Endothelial cell (in vitro differentiated cells): ENCODE data around the gene TMEM19. TPM values are rescaled to one million over a fixed set of nuclear protein-coding genes. Genes with fewer than 3 reads are reported as not detected.
A peak's percentile ranks its signal among the peaks of the same experiment; 100 is the strongest.

Experiments used
- DNase-seq: peaks from one replicate; pipeline ENCODE4 v3.0.0; 2021; ENCODE audit warnings: low spot score
- H3K27ac Mint-ChIP-seq: one replicate; pipeline ENCODE4 v1.8.0; 2021; ENCODE audit warnings: mixed read lengths, inconsistent platforms; ENCODE audit not compliant: unreplicated experiment
- H3K27me3 Mint-ChIP-seq: one replicate; pipeline ENCODE4 v1.8.0; 2021; ENCODE audit warnings: mild to moderate bottlenecking, moderate library complexity, mixed read lengths, inconsistent platforms; ENCODE audit not compliant: unreplicated experiment
- H3K36me3 Mint-ChIP-seq: one replicate; pipeline ENCODE4 v1.8.0; 2021; ENCODE audit warnings: mild to moderate bottlenecking, low read depth, mixed read lengths, inconsistent platforms; ENCODE audit not compliant: unreplicated experiment
- H3K4me1 Mint-ChIP-seq: one replicate; pipeline ENCODE4 v1.8.0; 2021; ENCODE audit warnings: mild to moderate bottlenecking, mixed read lengths, inconsistent platforms; ENCODE audit not compliant: unreplicated experiment
- H3K4me3 Mint-ChIP-seq: one replicate; pipeline ENCODE4 v1.8.0; 2021; ENCODE audit warnings: mild to moderate bottlenecking, mixed read lengths, inconsistent platforms; ENCODE audit not compliant: unreplicated experiment
- H3K9me3 Mint-ChIP-seq: one replicate; pipeline ENCODE4 v1.8.0; 2021; ENCODE audit warnings: mixed read lengths, inconsistent platforms; ENCODE audit not compliant: unreplicated experiment
- CTCF ChIP-seq: fragments of 200-600 bp; sonication (generic); IDR thresholded peaks from one replicate; pipeline ENCODE4 v1.5.0; 2021; ENCODE audit warnings: antibody characterized with exemption; ENCODE audit not compliant: unreplicated experiment
- total RNA-seq: library from RNA; stranded (reverse); fragmentation: NEBNext Ultra II Directional; extraction: Animal tissue kit (Norgen Biotek cat#: 25700); gene quantifications from one replicate; pipeline ENCODE4 v1.2.1, GENCODE V29; 2021; ENCODE audit not compliant: unreplicated experiment

TMEM19 gene
- total RNA-seq, 1 donor from 2014 or later: 22.0 TPM

- no peaks in the 10 kb centered on the region for H3K36me3 Mint-ChIP-seq
- H3K4me1 Mint-ChIP-seq: no peaks in the 10 kb centered on the region
- H3K4me3 Mint-ChIP-seq: no peak overlapping the region
- peak overlapping the region; percentile 2 for H3K27ac Mint-ChIP-seq
- H3K27me3 Mint-ChIP-seq: no peaks in the 10 kb centered on the region
- H3K9me3 Mint-ChIP-seq: no peaks in the 10 kb centered on the region
- no peak for TF ChIP-seq CTCF
- no peak for DNase-seq
Measured at GRCh38 chr12:71744522-71745300, 58.8 kb downstream of the TMEM19 start.

GRCh38 chr12:71746974-71747611 lies 61.2 kb downstream of the TMEM19 start:
- Mint-ChIP-seq H3K36me3 (no peaks in the 10 kb centered on the region), H3K9me3 (no peaks in the 10 kb centered on the region), H3K27me3 (no peaks in the 10 kb centered on the region), H3K4me3 (no peak overlapping the region), H3K4me1 (no peaks in the 10 kb centered on the region), H3K27ac (no peak overlapping the region)
- peak; percentile 11 for TF ChIP-seq CTCF
- DNase-seq: peak; percentile 49

- DNase-seq: no peak
- no peak for TF ChIP-seq CTCF
- Mint-ChIP-seq H3K4me3 (no peak overlapping the region), H3K36me3 (no peaks in the 10 kb centered on the region), H3K27ac (no peak overlapping the region), H3K4me1 (peaks cover 3% of the 10 kb centered on the region), H3K27me3 (no peaks in the 10 kb centered on the region), H3K9me3 (no peaks in the 10 kb centered on the region)
Measured at GRCh38 chr12:71748081-71748850, 62.4 kb downstream of the TMEM19 start.

DNA sequence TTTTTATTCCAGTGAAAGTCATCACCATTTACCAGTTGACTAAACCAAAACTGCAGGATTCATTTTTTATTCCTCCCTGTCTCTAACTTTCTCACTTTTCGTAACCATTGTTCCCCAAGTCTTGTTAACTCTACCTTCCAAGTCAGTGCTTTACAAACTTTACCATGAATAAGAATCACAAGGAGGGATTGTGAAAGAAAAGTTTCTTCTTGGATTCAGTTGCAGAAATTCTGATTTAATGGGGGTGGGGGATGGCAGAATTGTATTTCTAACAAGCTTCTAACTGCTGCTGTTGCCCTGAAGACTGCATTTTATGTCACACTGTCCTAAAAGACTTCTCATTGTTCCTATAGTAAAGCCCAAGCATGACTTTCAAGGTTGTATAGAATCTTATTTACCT lies 63.8 kb downstream of the TMEM19 start:
- no peaks in the 10 kb centered on the region for H3K36me3 Mint-ChIP-seq
- H3K4me1 Mint-ChIP-seq: peaks cover 11% of the 10 kb centered on the region
- H3K4me3 Mint-ChIP-seq: no peak overlapping the region
- no peak for TF ChIP-seq CTCF
- H3K27me3 Mint-ChIP-seq: peaks cover 7% of the 10 kb centered on the region
- no peaks in the 10 kb centered on the region for H3K9me3 Mint-ChIP-seq
- H3K27ac Mint-ChIP-seq: no peak overlapping the region
- no peak for DNase-seq

GRCh38 chr12:71752891-71753290 lies 67.0 kb downstream of the TMEM19 start:
- Mint-ChIP-seq H3K27me3 (peaks cover 7% of the 10 kb centered on the region), H3K4me3 (no peak overlapping the region), H3K4me1 (peaks cover 25% of the 10 kb centered on the region), H3K36me3 (no peaks in the 10 kb centered on the region), H3K27ac (no peak overlapping the region), H3K9me3 (no peaks in the 10 kb centered on the region)
- DNase-seq: no peak
- TF ChIP-seq CTCF: no peak
